Measurements from ENCODE around the gene IL2RA.

Gene IL2RA

GRCh38 chr10:6047847-6048246, 14.3 kb downstream of the IL2RA start:
- Histone ChIP-seq H3F3A (ENCODE audit: low read depth) (no peaks in the 10 kb centered on the region), H3K4me3 (ENCODE audit: low read length, poor library complexity, severe bottlenecking) (no peak overlapping the region)

GRCh38 chr10:6046773-6047611, 15.2 kb downstream of the IL2RA start:
- Histone ChIP-seq H3K27me3 (ENCODE audit: insufficient read depth, low read length, poor library complexity, severe bottlenecking) (peaks cover 19% of the 10 kb centered on the region), H3K9ac (ENCODE audit: low read depth, low read length, poor library complexity, severe bottlenecking) (no peak overlapping the region), H3F3A (ENCODE audit: low read depth) (no peaks in the 10 kb centered on the region), H3K4me3 (ENCODE audit: low read length, poor library complexity, severe bottlenecking) (no peak overlapping the region), H2AFZ (ENCODE audit: low read length) (no peak overlapping the region), H3K9me2 (replicated peaks; ENCODE audit: low read depth, low read length) (no peaks in the 10 kb centered on the region), H3K4me2 (ENCODE audit: low read depth, low read length, poor library complexity, severe bottlenecking) (no peak overlapping the region), H3K9me3 (ENCODE audit: insufficient read depth, low read depth, low read length) (no peaks in the 10 kb centered on the region), H4K20me1 (ENCODE audit: insufficient read depth, low read length, poor library complexity, severe bottlenecking) (no peaks in the 10 kb centered on the region), H3K4me1 (ENCODE audit: insufficient read depth, low read length, poor library complexity, severe bottlenecking) (peaks cover 32% of the 10 kb centered on the region), H3K79me2 (ENCODE audit: insufficient read depth, low read length) (no peaks in the 10 kb centered on the region), H3K36me3 (ENCODE audit: insufficient read depth, low read length) (no peaks in the 10 kb centered on the region)
- TF ChIP-seq EZH2phosphoT487 (IDR thresholded peaks at IDR 0.05; ENCODE audit: borderline replicate concordance) = no peak
- no peak for TF ChIP-seq CTCF (conservative IDR thresholded peaks at IDR 0.05; ENCODE audit: low read length)

More at GRCh38 chr10:6047847-6048246, 14.3 kb downstream of the IL2RA start:
- Histone ChIP-seq H3K9me3 (ENCODE audit: insufficient read depth, low read depth, low read length) (no peaks in the 10 kb centered on the region), H3K27me3 (ENCODE audit: insufficient read depth, low read length, poor library complexity, severe bottlenecking) (peaks cover 14% of the 10 kb centered on the region), H3K36me3 (ENCODE audit: insufficient read depth, low read length) (no peaks in the 10 kb centered on the region), H3K9ac (ENCODE audit: low read depth, low read length, poor library complexity, severe bottlenecking) (no peak overlapping the region), H3K4me2 (ENCODE audit: low read depth, low read length, poor library complexity, severe bottlenecking) (no peak overlapping the region), H2AFZ (ENCODE audit: low read length) (no peak overlapping the region), H3K4me1 (ENCODE audit: insufficient read depth, low read length, poor library complexity, severe bottlenecking) (peaks cover 41% of the 10 kb centered on the region), H3K79me2 (ENCODE audit: insufficient read depth, low read length) (no peaks in the 10 kb centered on the region), H4K20me1 (ENCODE audit: insufficient read depth, low read length, poor library complexity, severe bottlenecking) (no peaks in the 10 kb centered on the region), H3K9me2 (replicated peaks; ENCODE audit: low read depth, low read length) (no peaks in the 10 kb centered on the region)
- TF ChIP-seq CTCF (conservative IDR thresholded peaks at IDR 0.05; ENCODE audit: low read length) (no peak), EZH2phosphoT487 (IDR thresholded peaks at IDR 0.05; ENCODE audit: borderline replicate concordance) (no peak)

GRCh38 chr10:6045878-6046772, 16.0 kb downstream of the IL2RA start:
- no peaks in the 10 kb centered on the region for H3F3A ChIP-seq (ENCODE audit: low read depth)
- H3K9me2 ChIP-seq (replicated peaks; ENCODE audit: low read depth, low read length) = no peaks in the 10 kb centered on the region
- H3K36me3 ChIP-seq (ENCODE audit: insufficient read depth, low read length) = no peaks in the 10 kb centered on the region
- H3K9ac ChIP-seq (ENCODE audit: low read depth, low read length, poor library complexity, severe bottlenecking) = no peak overlapping the region
- H3K4me1 ChIP-seq (ENCODE audit: insufficient read depth, low read length, poor library complexity, severe bottlenecking) = peaks cover 28% of the 10 kb centered on the region
- no peak overlapping the region for H2AFZ ChIP-seq (ENCODE audit: low read length)
- H3K4me3 ChIP-seq (ENCODE audit: low read length, poor library complexity, severe bottlenecking) = no peak overlapping the region
- no peaks in the 10 kb centered on the region for H3K9me3 ChIP-seq (ENCODE audit: insufficient read depth, low read depth, low read length)
- H3K79me2 ChIP-seq (ENCODE audit: insufficient read depth, low read length) = no peaks in the 10 kb centered on the region
- peaks cover 19% of the 10 kb centered on the region for H3K27me3 ChIP-seq (ENCODE audit: insufficient read depth, low read length, poor library complexity, severe bottlenecking)
- TF ChIP-seq CTCF (conservative IDR thresholded peaks at IDR 0.05; ENCODE audit: low read length) (no peak), EZH2phosphoT487 (IDR thresholded peaks at IDR 0.05; ENCODE audit: borderline replicate concordance) (no peak)
- H4K20me1 ChIP-seq (ENCODE audit: insufficient read depth, low read length, poor library complexity, severe bottlenecking) = no peaks in the 10 kb centered on the region
- H3K4me2 ChIP-seq (ENCODE audit: low read depth, low read length, poor library complexity, severe bottlenecking) = peak overlapping the region; percentile 50
